A549 (cell line): ENCODE measurements around the gene PAX4. TPM values are rescaled to one million over a fixed set of nuclear protein-coding genes. Genes with fewer than 3 reads are reported as not detected.

Experiments used
- ATAC-seq, 2 experiments: fragments of 200-7000 bp in 1 of 2; fragments of >200 bp in 1 of 2; cut with Nextera tagmentation in 1 of 2; cut with Tn5 transposase in 1 of 2; 3 replicates each; pipeline versions ENCODE4 v1.8.0 to v1.9.1; 2018 to 2020; ENCODE audit warnings: mild to moderate bottlenecking in 1 of 2, moderate library complexity in 1 of 2
- CTCF ChIA-PET: fragments of 300-600 bp; sonication (Branson Sonifier 250); formaldehyde crosslinking; extraction: SDS; loops from one replicate; lab custom pipeline; 2021; ENCODE audit warnings: antibody characterized with exemption, inconsistent platforms; lab: Yijun Ruan, JAX
- POLR2A ChIA-PET: fragments of 350-600 bp; formaldehyde crosslinking; extraction: SDS; loops from one replicate; lab custom pipeline; 2021; ENCODE audit warnings: antibody characterized with exemption, inconsistent platforms; lab: Yijun Ruan, JAX
- DNase-seq, 2 experiments: peaks; one replicate each; pipeline versions ENCODE4 v3.0.0 to v3.0.0-alpha.2; 2011 to 2016; ENCODE audit warnings: low read depth in 1 of 2, low spot score in 1 of 2
- FAIRE-seq: peaks from 2 replicates; lab custom pipeline; 2011; peaks lifted over from hg19 to GRCh38; lab: Jason Lieb, UNC
- H3K27ac ChIP-seq, 2 experiments: fragments of >200 bp; sonication (Bioruptor Twin); formaldehyde crosslinking; 3 replicates each; pipeline ENCODE4 v1.5.1; 2016 to 2017
- H3K4me1 ChIP-seq: fragments of >200 bp; sonication (Bioruptor Twin); formaldehyde crosslinking; 3 replicates; pipeline ENCODE4 v1.6.1; 2016
- H3K4me2 ChIP-seq: fragments of >200 bp; sonication (Bioruptor Twin); formaldehyde crosslinking; 3 replicates; pipeline ENCODE4 v1.6.1; 2016
- H3K4me3 ChIP-seq: fragments of >200 bp; sonication (Bioruptor Twin); formaldehyde crosslinking; 3 replicates; pipeline ENCODE4 v1.5.1; 2016
- H3K9me3 ChIP-seq: fragments of >200 bp; sonication (Bioruptor Twin); formaldehyde crosslinking; 3 replicates; pipeline ENCODE4 v1.6.1; 2016
- ATOH8 ChIP-seq: fragments of 250-450 bp; sonication (Bioruptor Pico); IDR thresholded peaks from 2 replicates; pipeline ENCODE4 v1.5.0; 2020; ENCODE audit warnings: low read depth, mild to moderate bottlenecking, moderate library complexity
- CEBPB ChIP-seq, 2 experiments: fragments of >200 bp in 1 of 2; sonication (Bioruptor Twin) in 1 of 2; formaldehyde crosslinking in 1 of 2; IDR thresholded peaks; 2 replicates each; pipeline ENCODE4 v1.6.1; 2012 to 2016
- CHD4 ChIP-seq: fragments of 200-600 bp; sonication (generic); IDR thresholded peaks from 2 replicates; pipeline ENCODE4 v1.6.1; 2016; ENCODE audit warnings: antibody characterized with exemption, mild to moderate bottlenecking, borderline replicate concordance
- E2F6 ChIP-seq: IDR thresholded peaks from 2 replicates; pipeline ENCODE4 v1.6.1; 2012; ENCODE audit warnings: low read depth, borderline replicate concordance
- EHF ChIP-seq: fragments of 250-450 bp; sonication (Bioruptor Pico); IDR thresholded peaks from 2 replicates; pipeline ENCODE4 v1.5.0; 2020; ENCODE audit warnings: mild to moderate bottlenecking
- ELK1 ChIP-seq: fragments of 150-350 bp; IDR thresholded peaks from 2 replicates; pipeline ENCODE4 v1.6.1; 2014; ENCODE audit warnings: low read depth, mild to moderate bottlenecking, low read length
- EP300 ChIP-seq, 2 experiments: fragments of >200 bp; sonication (Bioruptor Twin); formaldehyde crosslinking; IDR thresholded peaks; 2 replicates in 1 of 2; 3 replicates in 1 of 2; pipeline ENCODE4 v1.6.1; 2016 to 2017
- FOSB ChIP-seq: fragments of 250-450 bp; sonication (Bioruptor Pico); IDR thresholded peaks from 2 replicates; pipeline ENCODE4 v1.5.0; 2020; ENCODE audit warnings: mild to moderate bottlenecking, moderate library complexity
- HEYL ChIP-seq: fragments of 250-450 bp; sonication (Bioruptor Pico); IDR thresholded peaks from 2 replicates; pipeline ENCODE4 v1.8.0; 2021; ENCODE audit warnings: mild to moderate bottlenecking, moderate library complexity
- KDM1A ChIP-seq: fragments of 200-600 bp; sonication (generic); IDR thresholded peaks from 2 replicates; pipeline ENCODE4 v1.6.1; 2016; ENCODE audit warnings: low read depth, mild to moderate bottlenecking
- KDM5A ChIP-seq: fragments of 200-600 bp; sonication (generic); IDR thresholded peaks from 2 replicates; pipeline ENCODE4 v1.6.1; 2016; ENCODE audit warnings: antibody characterized with exemption, mild to moderate bottlenecking
- MAFK ChIP-seq: fragments of 450-650 bp; IDR thresholded peaks from 2 replicates; pipeline ENCODE4 v1.6.1; 2014; ENCODE audit not compliant: partially characterized antibody
- MYC ChIP-seq: IDR thresholded peaks from 2 replicates; pipeline ENCODE4 v1.6.1; 2012; ENCODE audit warnings: mild to moderate bottlenecking, inconsistent platforms, low read length, improper control_type of control experiment, borderline replicate concordance
- NPAS2 ChIP-seq: fragments of 250-450 bp; sonication (Bioruptor Pico); IDR thresholded peaks from 2 replicates; pipeline ENCODE4 v1.8.0; 2022; ENCODE audit warnings: mild to moderate bottlenecking, moderate library complexity, borderline replicate concordance
- PBX3 ChIP-seq: IDR thresholded peaks from 2 replicates; pipeline ENCODE4 v1.6.1; 2012
- POLR2A ChIP-seq: IDR thresholded peaks from 2 replicates; pipeline ENCODE4 v1.6.1; 2012; ENCODE audit warnings: mild to moderate bottlenecking, low read length
- RARB ChIP-seq: fragments of 250-450 bp; sonication (Bioruptor Pico); IDR thresholded peaks from 2 replicates; pipeline ENCODE4 v1.8.0; 2021; ENCODE audit warnings: mild to moderate bottlenecking, moderate library complexity
- RCOR1 ChIP-seq: fragments of 150-350 bp; IDR thresholded peaks from 2 replicates; pipeline ENCODE4 v1.6.1; 2014; ENCODE audit warnings: antibody characterized with exemption, low read length, low read depth
- RNF2 ChIP-seq: fragments of 200-600 bp; sonication (generic); IDR thresholded peaks from 2 replicates; pipeline ENCODE4 v1.6.1; 2016; ENCODE audit warnings: low read depth, mild to moderate bottlenecking, antibody characterized with exemption, moderate library complexity, borderline replicate concordance
- SREBF2 ChIP-seq: fragments of 450-650 bp; IDR thresholded peaks from 2 replicates; pipeline ENCODE4 v1.6.1; 2014; ENCODE audit warnings: mild to moderate bottlenecking, moderate library complexity
- TFCP2L1 ChIP-seq: fragments of 250-450 bp; sonication (Bioruptor Pico); IDR thresholded peaks from 2 replicates; pipeline ENCODE4 v1.5.0; 2021; ENCODE audit warnings: mild to moderate bottlenecking
- TP53 ChIP-seq: fragments of 250-450 bp; sonication (Bioruptor Pico); IDR thresholded peaks from 2 replicates; pipeline ENCODE4 v1.5.0; 2021; ENCODE audit warnings: mild to moderate bottlenecking, moderate library complexity
- USF2 ChIP-seq: fragments of 450-650 bp; IDR thresholded peaks from 2 replicates; pipeline ENCODE4 v1.6.1; 2014; ENCODE audit warnings: antibody characterized with exemption
- ZC3H11A ChIP-seq: fragments of 450-650 bp; IDR thresholded peaks from 2 replicates; pipeline ENCODE4 v1.6.1; 2014; ENCODE audit warnings: antibody characterized with exemption, mild to moderate bottlenecking
- WGBS: methylation state at CpG from one replicate; pipeline ENCODE4 v1.1.6; 2017; ENCODE audit errors: missing lambda C conversion rate; 5-methylcytosine and 5-hydroxymethylcytosine counted together
- polyA plus RNA-seq, 4 experiments: library from polyadenylated mRNA; depleted of rRNA in 3 of 4; stranded (reverse); fragments of >200 nt; fragmentation: RNase III in 1 of 4; extraction: RNeasy Plus Mini Kit Qiagen cat#74134 plus additional on column Dnase treatment in 1 of 4; gene quantifications; 2 replicates in 3 of 4; 3 replicates in 1 of 4; pipeline ENCODE4 v1.2.3, GENCODE V29; 2011 to 2017
- TF ChIP-seq, protein P1 (sequence below): IDR thresholded peaks from 2 replicates; pipeline ENCODE4 v1.6.1; 2012
- TF ChIP-seq, protein P2 (sequence below): fragments of >200 bp; sonication (Bioruptor Twin); formaldehyde crosslinking; IDR thresholded peaks from 3 replicates; pipeline ENCODE4 v1.6.1; 2016
- TF ChIP-seq, protein P3 (sequence below): fragments of 200-600 bp; sonication (generic); IDR thresholded peaks from 2 replicates; pipeline ENCODE4 v1.6.1; 2016; ENCODE audit warnings: antibody characterized with exemption, mild to moderate bottlenecking, moderate library complexity

The PAX4 gene
- polyA plus RNA-seq, 2 of the 4 experiments (the other 2 are of a cell fraction), result not detected

DNA sequence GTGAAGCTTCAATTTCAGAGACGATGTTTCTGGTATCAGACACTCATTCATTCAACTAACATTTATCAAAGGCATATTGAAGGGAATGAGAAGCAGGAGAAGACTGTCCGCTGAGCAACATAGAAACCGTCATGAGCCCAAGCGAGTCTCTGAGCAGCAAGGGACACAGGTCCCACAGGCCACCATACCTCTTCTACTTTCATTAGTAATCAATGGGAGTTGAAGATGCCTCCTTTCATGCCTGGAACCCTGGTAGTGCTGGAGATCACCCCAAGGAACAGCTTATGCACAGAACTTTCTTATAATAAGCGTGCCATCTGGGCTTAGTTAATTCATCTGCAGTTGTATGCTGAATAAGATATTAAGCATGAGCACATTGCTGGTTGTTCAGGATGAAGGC, 1.2 kb downstream of the PAX4 start:
- DNase-seq (no peak), FAIRE-seq (no peak), ATAC-seq (no peak)
- no peaks in the 10 kb centered on the region for H3K9me3 ChIP-seq
- TF ChIP-seq FOSB (CRISPR knock-in tag) (no peak), E2F6 (no peak), RARB (CRISPR knock-in tag) (no peak), KDM5A (no peak), CEBPB (IDR thresholded peaks at IDR 0.05) (no peak), POLR2A (no peak), HEYL (CRISPR knock-in tag) (no peak), NPAS2 (CRISPR knock-in tag) (no peak), USF2 (no peak), CHD4 (no peak), MAFK (no peak), EHF (CRISPR knock-in tag) (no peak), MYC (no peak), EP300 (IDR thresholded peaks at IDR 0.05) (no peak), RNF2 (no peak)
- TF ChIP-seq, protein P1, sequence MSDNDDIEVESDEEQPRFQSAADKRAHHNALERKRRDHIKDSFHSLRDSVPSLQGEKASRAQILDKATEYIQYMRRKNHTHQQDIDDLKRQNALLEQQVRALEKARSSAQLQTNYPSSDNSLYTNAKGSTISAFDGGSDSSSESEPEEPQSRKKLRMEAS, result no peak
- TF ChIP-seq, protein P2, sequence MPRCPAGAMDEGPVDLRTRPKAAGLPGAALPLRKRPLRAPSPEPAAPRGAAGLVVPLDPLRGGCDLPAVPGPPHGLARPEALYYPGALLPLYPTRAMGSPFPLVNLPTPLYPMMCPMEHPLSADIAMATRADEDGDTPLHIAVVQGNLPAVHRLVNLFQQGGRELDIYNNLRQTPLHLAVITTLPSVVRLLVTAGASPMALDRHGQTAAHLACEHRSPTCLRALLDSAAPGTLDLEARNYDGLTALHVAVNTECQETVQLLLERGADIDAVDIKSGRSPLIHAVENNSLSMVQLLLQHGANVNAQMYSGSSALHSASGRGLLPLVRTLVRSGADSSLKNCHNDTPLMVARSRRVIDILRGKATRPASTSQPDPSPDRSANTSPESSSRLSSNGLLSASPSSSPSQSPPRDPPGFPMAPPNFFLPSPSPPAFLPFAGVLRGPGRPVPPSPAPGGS, result no peak
- TF ChIP-seq, protein P3, sequence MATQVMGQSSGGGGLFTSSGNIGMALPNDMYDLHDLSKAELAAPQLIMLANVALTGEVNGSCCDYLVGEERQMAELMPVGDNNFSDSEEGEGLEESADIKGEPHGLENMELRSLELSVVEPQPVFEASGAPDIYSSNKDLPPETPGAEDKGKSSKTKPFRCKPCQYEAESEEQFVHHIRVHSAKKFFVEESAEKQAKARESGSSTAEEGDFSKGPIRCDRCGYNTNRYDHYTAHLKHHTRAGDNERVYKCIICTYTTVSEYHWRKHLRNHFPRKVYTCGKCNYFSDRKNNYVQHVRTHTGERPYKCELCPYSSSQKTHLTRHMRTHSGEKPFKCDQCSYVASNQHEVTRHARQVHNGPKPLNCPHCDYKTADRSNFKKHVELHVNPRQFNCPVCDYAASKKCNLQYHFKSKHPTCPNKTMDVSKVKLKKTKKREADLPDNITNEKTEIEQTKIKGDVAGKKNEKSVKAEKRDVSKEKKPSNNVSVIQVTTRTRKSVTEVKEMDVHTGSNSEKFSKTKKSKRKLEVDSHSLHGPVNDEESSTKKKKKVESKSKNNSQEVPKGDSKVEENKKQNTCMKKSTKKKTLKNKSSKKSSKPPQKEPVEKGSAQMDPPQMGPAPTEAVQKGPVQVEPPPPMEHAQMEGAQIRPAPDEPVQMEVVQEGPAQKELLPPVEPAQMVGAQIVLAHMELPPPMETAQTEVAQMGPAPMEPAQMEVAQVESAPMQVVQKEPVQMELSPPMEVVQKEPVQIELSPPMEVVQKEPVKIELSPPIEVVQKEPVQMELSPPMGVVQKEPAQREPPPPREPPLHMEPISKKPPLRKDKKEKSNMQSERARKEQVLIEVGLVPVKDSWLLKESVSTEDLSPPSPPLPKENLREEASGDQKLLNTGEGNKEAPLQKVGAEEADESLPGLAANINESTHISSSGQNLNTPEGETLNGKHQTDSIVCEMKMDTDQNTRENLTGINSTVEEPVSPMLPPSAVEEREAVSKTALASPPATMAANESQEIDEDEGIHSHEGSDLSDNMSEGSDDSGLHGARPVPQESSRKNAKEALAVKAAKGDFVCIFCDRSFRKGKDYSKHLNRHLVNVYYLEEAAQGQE, result no peak
- H3K4me1 ChIP-seq, result no peaks in the 10 kb centered on the region
- H3K4me3 ChIP-seq, result no peak overlapping the region
- ChIA-PET POLR2A (no interaction called here), CTCF (interaction anchor here (0.8 to 2.3 kb wide), 3 partner anchors 9 to 24 kb away, joined by 3 to 6 read pairs (median 5); partner anchors contain the start of gene FSCN3)
- H3K4me2 ChIP-seq, result no peak overlapping the region
- WGBS, result 3% methylated on average over 5 of the region's 5 CpGs
- H3K27ac ChIP-seq, result no peak overlapping the region

DNA sequence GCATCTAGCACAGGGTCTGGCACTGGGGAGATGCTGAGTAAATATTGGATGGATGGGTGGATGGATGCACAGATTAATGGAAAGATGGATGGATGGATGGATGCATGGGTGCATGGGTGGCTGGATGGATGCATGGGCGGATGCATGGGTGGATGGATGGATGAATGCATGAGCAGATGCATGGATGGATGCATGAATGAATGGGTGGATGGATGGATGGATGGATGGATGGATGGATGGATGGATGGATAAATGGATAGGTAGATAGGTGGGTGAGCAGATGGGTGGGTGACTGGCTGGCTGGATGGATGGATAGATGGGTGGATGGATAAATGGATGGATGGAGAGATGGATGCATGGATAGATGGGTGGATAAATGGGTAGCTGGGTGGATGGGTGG, 5.7 kb downstream of the PAX4 start:
- ChIA-PET CTCF (interaction anchor here (1.3 kb wide), 1 partner anchor 30 kb away, joined by 3 read pairs; no protein-coding TSS in a partner anchor), POLR2A (no interaction called here)
- FAIRE-seq (no peak), DNase-seq (no peak), ATAC-seq (no peak)
- Histone ChIP-seq H3K9me3 (peaks cover 5% of the 10 kb centered on the region; the same call in 2 of the 3 replicates), H3K4me3 (no peak overlapping the region), H3K27ac (no peak overlapping the region), H3K4me1 (no peaks in the 10 kb centered on the region), H3K4me2 (no peak overlapping the region)
- 0% methylated on average over 1 of the region's 1 CpG for WGBS
- no peak for TF ChIP-seq CEBPB (IDR thresholded peaks at IDR 0.05)
- TF ChIP-seq KDM1A, result no peak
- no peak for TF ChIP-seq RCOR1
- no peak for TF ChIP-seq NPAS2 (CRISPR knock-in tag)
- no peak for TF ChIP-seq TFCP2L1 (CRISPR knock-in tag)
- TF ChIP-seq SREBF2, result no peak
- TF ChIP-seq ELK1, result no peak
- TF ChIP-seq PBX3, result no peak
- no peak for TF ChIP-seq USF2
- no peak for TF ChIP-seq ZC3H11A
- TF ChIP-seq TP53, result no peak
- TF ChIP-seq HEYL (CRISPR knock-in tag), result no peak
- TF ChIP-seq, protein P1, result no peak
- no peak for TF ChIP-seq ATOH8
- no peak for TF ChIP-seq FOSB (CRISPR knock-in tag)
